Gastroesophageal sphincter (tissue), 3 donors: ENCODE data around the gene UPP1.

Experiments
- POLR2A ChIP-seq, 2 donors: fragments of 450-650 bp; IDR thresholded peaks; one replicate each; pipeline ENCODE4 v1.6.1; 2017; ENCODE audit warnings: antibody characterized with exemption in 2 of 2, mild to moderate bottlenecking in 2 of 2, moderate library complexity in 1 of 2
- TF ChIP-seq, protein P1 (sequence below), 4 experiments: fragments of 200-600 bp in 2 of 4; fragments of 450-650 bp in 2 of 4; sonication (generic) in 1 of 4; IDR thresholded peaks; one replicate each; pipeline ENCODE4 v1.5.1; 2017 to 2019; ENCODE audit warnings: antibody characterized with exemption in 4 of 4, mild to moderate bottlenecking in 2 of 4, moderate library complexity in 2 of 4

- TF ChIP-seq, protein P1, sequence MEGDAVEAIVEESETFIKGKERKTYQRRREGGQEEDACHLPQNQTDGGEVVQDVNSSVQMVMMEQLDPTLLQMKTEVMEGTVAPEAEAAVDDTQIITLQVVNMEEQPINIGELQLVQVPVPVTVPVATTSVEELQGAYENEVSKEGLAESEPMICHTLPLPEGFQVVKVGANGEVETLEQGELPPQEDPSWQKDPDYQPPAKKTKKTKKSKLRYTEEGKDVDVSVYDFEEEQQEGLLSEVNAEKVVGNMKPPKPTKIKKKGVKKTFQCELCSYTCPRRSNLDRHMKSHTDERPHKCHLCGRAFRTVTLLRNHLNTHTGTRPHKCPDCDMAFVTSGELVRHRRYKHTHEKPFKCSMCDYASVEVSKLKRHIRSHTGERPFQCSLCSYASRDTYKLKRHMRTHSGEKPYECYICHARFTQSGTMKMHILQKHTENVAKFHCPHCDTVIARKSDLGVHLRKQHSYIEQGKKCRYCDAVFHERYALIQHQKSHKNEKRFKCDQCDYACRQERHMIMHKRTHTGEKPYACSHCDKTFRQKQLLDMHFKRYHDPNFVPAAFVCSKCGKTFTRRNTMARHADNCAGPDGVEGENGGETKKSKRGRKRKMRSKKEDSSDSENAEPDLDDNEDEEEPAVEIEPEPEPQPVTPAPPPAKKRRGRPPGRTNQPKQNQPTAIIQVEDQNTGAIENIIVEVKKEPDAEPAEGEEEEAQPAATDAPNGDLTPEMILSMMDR (IDR thresholded peaks at IDR 0.05) = no peak
- TF ChIP-seq POLR2A (IDR thresholded peaks at IDR 0.05) = no peak
Observed at GRCh38 chr7:48106906-48107659, 18.0 kb downstream of the UPP1 start.
